Activated T-cell treated with anti-CD3 and anti-CD28 coated beads, Interleukin-2, amount 50 U/mL, for 72 hours (primary cell): ENCODE data around the gene NPAS4. TPM values are rescaled to one million over a fixed set of nuclear protein-coding genes. Genes with fewer than 3 reads are reported as not detected.
"Not testable (repeated sequence)": the region's sequence is repeated elsewhere in the genome, so short reads cannot be mapped to it uniquely, and the experiment has no call there.

Experiments used
- ATAC-seq, 2 donors: fragments of 150-1000 bp; cut with Tn5 transposase; replicated peaks in 1 of 2; 2 replicates each; pipeline ENCODE4 v1.10.0; 2021; ENCODE audit warnings: moderate library complexity in 2 of 2, mild to moderate bottlenecking in 1 of 2
- DNase-seq, 2 donors: peaks; one replicate each; pipeline ENCODE4 v3.0.0; 2021 to 2022; ENCODE audit warnings: mixed read lengths in 1 of 2
- H3K27ac Mint-ChIP-seq: one replicate; pipeline ENCODE4 v1.8.0; 2022; ENCODE audit warnings: mild to moderate bottlenecking, moderate library complexity, mixed read lengths
- H3K27me3 Mint-ChIP-seq: one replicate; pipeline ENCODE4 v1.8.0; 2022; ENCODE audit warnings: low read depth, mixed read lengths
- H3K36me3 Mint-ChIP-seq, 2 donors: one replicate each; pipeline ENCODE4 v1.8.0; 2022; ENCODE audit warnings: mixed read lengths in 2 of 2, mild to moderate bottlenecking in 1 of 2; ENCODE audit not compliant: insufficient read depth in 2 of 2
- H3K4me1 Mint-ChIP-seq: one replicate; pipeline ENCODE4 v1.8.0; 2022; ENCODE audit warnings: low read depth, mixed read lengths
- H3K4me3 Mint-ChIP-seq, 2 donors: one replicate each; pipeline ENCODE4 v1.8.0; 2022; ENCODE audit warnings: mild to moderate bottlenecking in 2 of 2, mixed read lengths in 2 of 2, moderate library complexity in 2 of 2
- H3K9me3 Mint-ChIP-seq, 2 donors: one replicate each; pipeline ENCODE4 v1.8.0; 2022; ENCODE audit warnings: mixed read lengths in 2 of 2
- total RNA-seq, 2 donors: library from RNA; stranded (reverse); gene quantifications; one replicate each; pipeline ENCODE4 v1.2.3, GENCODE V29; 2022

Gene NPAS4
- not detected for total RNA-seq

GRCh38 chr11:66420671-66421476 is at the start of gene NPAS4:
Gene NPAS4 (plus strand): TSS chr11:66421035. CDS start chr11:66421180, 145 bp downstream.
- DNase-seq (peak in 1 of 2 donors; percentile 16), ATAC-seq (peak in 1 of 2 donors; percentile 7)
- Mint-ChIP-seq H3K4me1 (peaks cover 35% of the 10 kb centered on the region), H3K4me3 (no peak within 1 kb of the TSS), H3K27ac (no peak within 1 kb of the TSS), H3K9me3 (peaks cover 3 to 5% of the 10 kb centered on the region in 2 donors), H3K27me3 (peaks cover 46% of the 10 kb centered on the region), H3K36me3 (peaks cover 0 to 2% of the 10 kb centered on the region in 2 donors)

- peak within 1 kb of the TSS; percentile 87 to 91 for H3K4me3 Mint-ChIP-seq
- peaks cover 22% of the 10 kb centered on the region for H3K4me1 Mint-ChIP-seq
- DNase-seq: peak; percentile 81 to 83
- no peaks in the 10 kb centered on the region for H3K27me3 Mint-ChIP-seq
- peak within 1 kb of the TSS; percentile 85 for H3K27ac Mint-ChIP-seq
- H3K36me3 Mint-ChIP-seq: peaks cover 0 to 1% of the 10 kb centered on the region in 2 donors
- H3K9me3 Mint-ChIP-seq: no peaks in the 10 kb centered on the region
- peak; percentile 86 to 89 for ATAC-seq
Observed at GRCh38 chr11:66371627-66372415, 49.0 kb upstream of the NPAS4 start, which contains the start of gene SLC29A2. Gene SLC29A2 (minus strand): TSS chr11:66371760. CDS start chr11:66371591, 169 bp downstream.

- DNase-seq (no peak), ATAC-seq (no peak)
- Mint-ChIP-seq H3K27ac (no peak overlapping the region), H3K4me3 (peak overlapping the region in 1 of 2 donors; percentile 1), H3K4me1 (peaks cover 22% of the 10 kb centered on the region), H3K27me3 (no peaks in the 10 kb centered on the region), H3K36me3 (peaks cover 0 to 1% of the 10 kb centered on the region in 2 donors), H3K9me3 (no peaks in the 10 kb centered on the region)
Observed at GRCh38 chr11:66373265-66373664, 47.6 kb upstream of the NPAS4 start.

GRCh38 chr11:66373690-66374287 is 47.0 kb upstream of the NPAS4 start:
- not testable (repeated sequence) for H3K4me3 Mint-ChIP-seq, H3K9me3 Mint-ChIP-seq, DNase-seq, H3K36me3 Mint-ChIP-seq, H3K27ac Mint-ChIP-seq, H3K27me3 Mint-ChIP-seq, ATAC-seq
- peaks cover 22% of the 10 kb centered on the region for H3K4me1 Mint-ChIP-seq

- H3K4me3 Mint-ChIP-seq, H3K27me3 Mint-ChIP-seq, H3K36me3 Mint-ChIP-seq, DNase-seq, H3K9me3 Mint-ChIP-seq, H3K4me1 Mint-ChIP-seq, ATAC-seq, H3K27ac Mint-ChIP-seq: not testable (repeated sequence)
Observed at GRCh38 chr11:66380264-66380663, 40.6 kb upstream of the NPAS4 start.

GRCh38 chr11:66384316-66384715 is 36.5 kb upstream of the NPAS4 start:
- ATAC-seq, H3K4me3 Mint-ChIP-seq, H3K27ac Mint-ChIP-seq, H3K27me3 Mint-ChIP-seq, H3K36me3 Mint-ChIP-seq, DNase-seq, H3K9me3 Mint-ChIP-seq: not testable (repeated sequence)
- H3K4me1 Mint-ChIP-seq: peaks cover 12% of the 10 kb centered on the region

- Mint-ChIP-seq H3K9me3 (no peaks in the 10 kb centered on the region), H3K27ac (no peak overlapping the region), H3K4me1 (peaks cover 8% of the 10 kb centered on the region), H3K27me3 (no peaks in the 10 kb centered on the region), H3K4me3 (peak overlapping the region; percentile 60 to 71), H3K36me3 (no peaks in the 10 kb centered on the region)
- ATAC-seq: peak; percentile 60 to 72
- peak; percentile 85 for DNase-seq
Observed at GRCh38 chr11:66386171-66387069, 34.4 kb upstream of the NPAS4 start.

GRCh38 chr11:66388780-66389386 is 32.0 kb upstream of the NPAS4 start:
- Mint-ChIP-seq H3K9me3 (no peaks in the 10 kb centered on the region), H3K4me1 (peaks cover 8% of the 10 kb centered on the region), H3K36me3 (no peaks in the 10 kb centered on the region), H3K27ac (no peak overlapping the region), H3K4me3 (no peak overlapping the region), H3K27me3 (no peaks in the 10 kb centered on the region)
- DNase-seq: peak; percentile 71 to 82
- peak; percentile 66 to 74 for ATAC-seq

- H3K9me3 Mint-ChIP-seq: no peaks in the 10 kb centered on the region
- no peaks in the 10 kb centered on the region for H3K27me3 Mint-ChIP-seq
- ATAC-seq (no peak), DNase-seq (no peak)
- H3K4me3 Mint-ChIP-seq: no peak overlapping the region
- no peak overlapping the region for H3K27ac Mint-ChIP-seq
- H3K36me3 Mint-ChIP-seq: no peaks in the 10 kb centered on the region
- peaks cover 3% of the 10 kb centered on the region for H3K4me1 Mint-ChIP-seq
Observed at GRCh38 chr11:66391322-66391721, 29.5 kb upstream of the NPAS4 start.

- no peak for ATAC-seq
- Mint-ChIP-seq H3K9me3 (no peaks in the 10 kb centered on the region), H3K36me3 (no peaks in the 10 kb centered on the region), H3K27me3 (no peaks in the 10 kb centered on the region), H3K27ac (no peak overlapping the region), H3K4me3 (no peak overlapping the region), H3K4me1 (no peaks in the 10 kb centered on the region)
- no peak for DNase-seq
Observed at GRCh38 chr11:66393954-66394353, 26.9 kb upstream of the NPAS4 start.

GRCh38 chr11:66407651-66408050 is 13.2 kb upstream of the NPAS4 start:
- peaks cover 7% of the 10 kb centered on the region for H3K4me1 Mint-ChIP-seq
- ATAC-seq: no peak
- no peak for DNase-seq
- no peaks in the 10 kb centered on the region for H3K36me3 Mint-ChIP-seq
- H3K4me3 Mint-ChIP-seq: no peak overlapping the region
- peaks cover 25% of the 10 kb centered on the region for H3K27me3 Mint-ChIP-seq
- H3K27ac Mint-ChIP-seq: no peak overlapping the region
- H3K9me3 Mint-ChIP-seq: no peaks in the 10 kb centered on the region
